H9 (cell line): ENCODE data around the gene CBFA2T2. TPM values are rescaled to one million over a fixed set of nuclear protein-coding genes. Genes with fewer than 3 reads are reported as not detected.

Experiments used
- DNase-seq: peaks from one replicate; pipeline ENCODE4 v3.0.0-alpha.2; 2017
- H2AFZ ChIP-seq: one replicate; pipeline ENCODE4 v1.6.1; 2013; ENCODE audit warnings: mild to moderate bottlenecking, low read length, control low read depth, moderate library complexity
- H2AK5ac ChIP-seq: 2 replicates; pipeline ENCODE4 v1.6.1; 2013; ENCODE audit warnings: low read length, control low read depth, mixed read lengths; ENCODE audit not compliant: insufficient read length
- H2BK120ac ChIP-seq: one replicate; pipeline ENCODE4 v1.6.1; 2013; ENCODE audit warnings: low read depth, mild to moderate bottlenecking, low read length, control low read depth, inconsistent platforms; ENCODE audit not compliant: poor library complexity, severe bottlenecking
- H2BK12ac ChIP-seq: 2 replicates; pipeline ENCODE4 v1.6.1; 2013; ENCODE audit warnings: low read length, control low read depth, mixed read lengths, low read depth; ENCODE audit not compliant: insufficient read length
- H2BK15ac ChIP-seq: 2 replicates; pipeline ENCODE4 v1.6.1; 2013; ENCODE audit warnings: low read depth, low read length, control low read depth
- H2BK20ac ChIP-seq: one replicate; pipeline ENCODE4 v1.6.1; 2013; ENCODE audit warnings: low read depth, mild to moderate bottlenecking, low read length, control low read depth, inconsistent platforms; ENCODE audit not compliant: poor library complexity, severe bottlenecking
- H2BK5ac ChIP-seq: 2 replicates; pipeline ENCODE4 v1.6.1; 2013; ENCODE audit warnings: low read length, control low read depth, mixed read lengths; ENCODE audit not compliant: insufficient read length
- H3K14ac ChIP-seq: 2 replicates; pipeline ENCODE4 v1.6.1; 2013; ENCODE audit warnings: low read length, control low read depth; ENCODE audit not compliant: insufficient read depth
- H3K18ac ChIP-seq: 2 replicates; pipeline ENCODE4 v1.6.1; 2013; ENCODE audit warnings: low read depth, mild to moderate bottlenecking, mixed read lengths, low read length, control low read depth; ENCODE audit not compliant: insufficient read length
- H3K23ac ChIP-seq: 2 replicates; pipeline ENCODE4 v1.6.1; 2013; ENCODE audit warnings: low read length, control low read depth, mixed read lengths, low read depth; ENCODE audit not compliant: insufficient read length
- H3K23me2 ChIP-seq: 2 replicates; pipeline ENCODE4 v1.6.1; 2013; ENCODE audit warnings: low read depth, mild to moderate bottlenecking, mixed read lengths, low read length, control low read depth; ENCODE audit not compliant: insufficient read length, poor library complexity, severe bottlenecking
- H3K27ac ChIP-seq: 2 replicates; pipeline ENCODE4 v1.5.1; 2013; ENCODE audit warnings: low read length, control low read depth, mixed read lengths, low read depth; ENCODE audit not compliant: insufficient read length
- H3K27me3 ChIP-seq: 2 replicates; pipeline ENCODE4 v1.6.1; 2013; ENCODE audit warnings: low read length, control low read depth, inconsistent platforms; ENCODE audit not compliant: insufficient read depth
- H3K4ac ChIP-seq: 2 replicates; pipeline ENCODE4 v1.6.1; 2013; ENCODE audit warnings: low read depth, mild to moderate bottlenecking, control low read depth, inconsistent platforms, low read length, moderate library complexity
- H3K4me1 ChIP-seq: 2 replicates; pipeline ENCODE4 v1.6.1; 2013; ENCODE audit warnings: low read length, control low read depth, inconsistent platforms; ENCODE audit not compliant: insufficient read depth
- H3K4me2 ChIP-seq: 2 replicates; pipeline ENCODE4 v1.6.1; 2013; ENCODE audit warnings: low read length, control low read depth, mixed read lengths; ENCODE audit not compliant: insufficient read length, insufficient read depth
- H3K56ac ChIP-seq: 2 replicates; pipeline ENCODE4 v1.6.1; 2013; ENCODE audit warnings: low read depth, mild to moderate bottlenecking, mixed read lengths, low read length, control low read depth; ENCODE audit not compliant: insufficient read length
- H3K79me1 ChIP-seq: 2 replicates; pipeline ENCODE4 v1.6.1; 2013; ENCODE audit warnings: low read depth, mild to moderate bottlenecking, moderate library complexity, low read length, control low read depth, inconsistent platforms; ENCODE audit not compliant: insufficient read depth, poor library complexity, severe bottlenecking
- H3K79me2 ChIP-seq: 2 replicates; pipeline ENCODE4 v1.6.1; 2013; ENCODE audit warnings: low read length, control low read depth, inconsistent platforms; ENCODE audit not compliant: insufficient read depth
- H3K9ac ChIP-seq: 2 replicates; pipeline ENCODE4 v1.6.1; 2013; ENCODE audit warnings: low read length, control low read depth, mixed read lengths; ENCODE audit not compliant: insufficient read length; ENCODE audit errors: extremely low read depth
- H3K9me3 ChIP-seq: one replicate; pipeline ENCODE4 v1.6.1; 2013; ENCODE audit warnings: low read depth, low read length, inconsistent platforms; ENCODE audit not compliant: control insufficient read depth
- H3T11ph ChIP-seq: one replicate; pipeline ENCODE4 v1.6.1; 2013; ENCODE audit warnings: mild to moderate bottlenecking, low read length, control low read depth, inconsistent platforms
- H4K20me1 ChIP-seq: one replicate; pipeline ENCODE4 v1.6.1; 2013; ENCODE audit not compliant: control insufficient read depth, insufficient read length, insufficient read depth
- H4K5ac ChIP-seq: 2 replicates; pipeline ENCODE4 v1.6.1; 2013; ENCODE audit warnings: low read depth, mild to moderate bottlenecking, mixed read lengths, low read length, control low read depth; ENCODE audit not compliant: insufficient read length
- H4K8ac ChIP-seq: replicated peaks from 2 replicates; pipeline ENCODE4 v1.6.1; 2013; ENCODE audit warnings: low read length, control low read depth, mixed read lengths, low read depth; ENCODE audit not compliant: insufficient read length
- H4K91ac ChIP-seq: 2 replicates; pipeline ENCODE4 v1.6.1; 2013; ENCODE audit warnings: low read depth, mild to moderate bottlenecking, moderate library complexity, mixed read lengths, low read length, control low read depth; ENCODE audit not compliant: insufficient read length
- H3K27ac Mint-ChIP-seq, 3 experiments: 2 replicates in 2 of 3; 3 replicates in 1 of 3; pipeline ENCODE4 v1.8.0; 2020 to 2021; ENCODE audit warnings: mixed read lengths in 3 of 3, mild to moderate bottlenecking in 1 of 3, moderate library complexity in 1 of 3
- H3K27me3 Mint-ChIP-seq: 2 replicates; pipeline ENCODE4 v1.8.0; 2021; ENCODE audit warnings: low read depth, mild to moderate bottlenecking, moderate library complexity, mixed read lengths
- H3K36me3 Mint-ChIP-seq, 3 experiments: 2 replicates in 2 of 3; 3 replicates in 1 of 3; pipeline ENCODE4 v1.8.0; 2020 to 2021; ENCODE audit warnings: low read depth in 3 of 3, mixed read lengths in 3 of 3; ENCODE audit not compliant: insufficient read depth in 1 of 3
- H3K4me1 Mint-ChIP-seq, 2 experiments: 2 replicates each; pipeline ENCODE4 v1.8.0; 2020; ENCODE audit warnings: mixed read lengths in 2 of 2
- H3K4me3 Mint-ChIP-seq, 2 experiments: 2 replicates in 1 of 2; 3 replicates in 1 of 2; pipeline ENCODE4 v1.8.0; 2020 to 2021; ENCODE audit warnings: mild to moderate bottlenecking in 2 of 2, mixed read lengths in 2 of 2, moderate library complexity in 1 of 2
- H3K9me3 Mint-ChIP-seq, 2 experiments: 2 replicates in 1 of 2; 3 replicates in 1 of 2; pipeline ENCODE4 v1.8.0; 2020; ENCODE audit warnings: mild to moderate bottlenecking in 2 of 2, mixed read lengths in 2 of 2, moderate library complexity in 1 of 2
- CTCF ChIP-seq: fragments of 200-600 bp; sonication (generic); conservative IDR thresholded peaks from 3 replicates; pipeline ENCODE4 v1.8.0; 2021; ENCODE audit warnings: antibody characterized with exemption, mild to moderate bottlenecking
- WGBS: extraction: QIAGEN DNeasy Blood & Tissue Kit; methylation state at CpG from one replicate; pipeline ENCODE4 v1.1.7; 2013; ENCODE audit warnings: missing lambda C conversion rate, low lambda C conversion rate, mixed read lengths; ENCODE audit not compliant: insufficient read length; ENCODE audit errors: extremely low coverage; 5-methylcytosine and 5-hydroxymethylcytosine counted together
- total RNA-seq: library from RNA; stranded (reverse); gene quantifications from 2 replicates; pipeline ENCODE4 v1.2.1, GENCODE V29; 2021

Gene CBFA2T2
- total RNA-seq, 1 experiment from 2014 or later, result 11.2 TPM

GRCh38 chr20:33575282-33575681, 85.4 kb downstream of the CBFA2T2 start:
- no peak overlapping the region for H2BK5ac ChIP-seq
- no peaks in the 10 kb centered on the region for H3K4me1 ChIP-seq
- no peak overlapping the region for H3K14ac ChIP-seq
- H3K4ac ChIP-seq, result no peak overlapping the region
- no peak overlapping the region for H3K56ac ChIP-seq
- H3K27me3 ChIP-seq, result no peaks in the 10 kb centered on the region; the same call in 1 of the 2 replicates
- no peak overlapping the region for H4K5ac ChIP-seq
- no peak overlapping the region for H3K4me2 ChIP-seq
- H3K9ac ChIP-seq, result no peak overlapping the region
- Mint-ChIP-seq H3K27me3 (no peaks in the 10 kb centered on the region; the same call in 1 of the 2 replicates), H3K27ac (no peak overlapping the region), H3K4me1 (peaks cover 13 to 17% of the 10 kb centered on the region in 2 experiments), H3K4me3 (no peak overlapping the region), H3K36me3 (no peaks in the 10 kb centered on the region), H3K9me3 (no peaks in the 10 kb centered on the region)
- H3K27ac ChIP-seq, result no peak overlapping the region
- no peak overlapping the region for H2BK12ac ChIP-seq
- H3K79me1 ChIP-seq, result no peaks in the 10 kb centered on the region
- H3K23me2 ChIP-seq, result no peaks in the 10 kb centered on the region
- no peak overlapping the region for H2AFZ ChIP-seq
- no peak overlapping the region for H2BK15ac ChIP-seq
- H3K18ac ChIP-seq, result no peak overlapping the region
- no peak for DNase-seq
- no peaks in the 10 kb centered on the region for H3K9me3 ChIP-seq
- no peak overlapping the region for H4K91ac ChIP-seq
- TF ChIP-seq CTCF, result no peak
- H3K23ac ChIP-seq, result no peak overlapping the region
- no peak overlapping the region for H3T11ph ChIP-seq
- H4K8ac ChIP-seq, result no peak overlapping the region
- no peaks in the 10 kb centered on the region for H3K79me2 ChIP-seq
- H2AK5ac ChIP-seq, result no peak overlapping the region
- no peak overlapping the region for H2BK120ac ChIP-seq
- no peaks in the 10 kb centered on the region for H4K20me1 ChIP-seq
- H2BK20ac ChIP-seq, result no peak overlapping the region
- WGBS, result no CpG with 5 or more reads among the region's 3 CpGs
